ENCODE data around the gene MCF2L. TPM values are rescaled to one million over a fixed set of nuclear protein-coding genes. Genes with fewer than 3 reads are reported as not detected.

Gene MCF2L
- total RNA-seq, 1 donor from 2014 or later: 5.6 TPM

- H3K36me3 Mint-ChIP-seq (ENCODE audit: unreplicated experiment): no peaks in the 10 kb centered on the region
- DNase-seq (ENCODE audit: extremely low spot score, unreplicated experiment): no peak
- H3K9me3 Mint-ChIP-seq (ENCODE audit: unreplicated experiment): no peaks in the 10 kb centered on the region
- no peak overlapping the region for H3K27ac Mint-ChIP-seq (ENCODE audit: unreplicated experiment)
- no peaks in the 10 kb centered on the region for H3K4me1 Mint-ChIP-seq (ENCODE audit: unreplicated experiment)
- peaks cover 16% of the 10 kb centered on the region for H3K27me3 Mint-ChIP-seq (ENCODE audit: unreplicated experiment)
- H3K4me3 Mint-ChIP-seq (ENCODE audit: unreplicated experiment): no peak overlapping the region
- TF ChIP-seq CTCF (IDR thresholded peaks at IDR 0.05): no peak
Measured at GRCh38 chr13:113044391-113045114, 75.5 kb downstream of the MCF2L start.

GRCh38 chr13:113045251-113046127, 76.5 kb downstream of the MCF2L start:
- no peak for DNase-seq (ENCODE audit: extremely low spot score, unreplicated experiment)
- Mint-ChIP-seq H3K9me3 (ENCODE audit: unreplicated experiment) (no peaks in the 10 kb centered on the region), H3K4me3 (ENCODE audit: unreplicated experiment) (no peak overlapping the region), H3K27ac (ENCODE audit: unreplicated experiment) (no peak overlapping the region), H3K36me3 (ENCODE audit: unreplicated experiment) (no peaks in the 10 kb centered on the region), H3K4me1 (ENCODE audit: unreplicated experiment) (no peaks in the 10 kb centered on the region), H3K27me3 (ENCODE audit: unreplicated experiment) (peaks cover 16% of the 10 kb centered on the region)
- TF ChIP-seq CTCF (IDR thresholded peaks at IDR 0.05): no peak

- Mint-ChIP-seq H3K27me3 (ENCODE audit: unreplicated experiment) (peaks cover 16% of the 10 kb centered on the region), H3K9me3 (ENCODE audit: unreplicated experiment) (no peaks in the 10 kb centered on the region), H3K36me3 (ENCODE audit: unreplicated experiment) (no peaks in the 10 kb centered on the region), H3K4me3 (ENCODE audit: unreplicated experiment) (no peak overlapping the region), H3K4me1 (ENCODE audit: unreplicated experiment) (no peaks in the 10 kb centered on the region), H3K27ac (ENCODE audit: unreplicated experiment) (no peak overlapping the region)
- TF ChIP-seq CTCF (IDR thresholded peaks at IDR 0.05): no peak
- no peak for DNase-seq (ENCODE audit: extremely low spot score, unreplicated experiment)
Measured at GRCh38 chr13:113046128-113046882, 77.3 kb downstream of the MCF2L start.

- Mint-ChIP-seq H3K27ac (ENCODE audit: unreplicated experiment) (no peak overlapping the region), H3K27me3 (ENCODE audit: unreplicated experiment) (peaks cover 16% of the 10 kb centered on the region), H3K9me3 (ENCODE audit: unreplicated experiment) (no peaks in the 10 kb centered on the region), H3K36me3 (ENCODE audit: unreplicated experiment) (no peaks in the 10 kb centered on the region), H3K4me3 (ENCODE audit: unreplicated experiment) (no peak overlapping the region), H3K4me1 (ENCODE audit: unreplicated experiment) (no peaks in the 10 kb centered on the region)
- TF ChIP-seq CTCF (IDR thresholded peaks at IDR 0.05): no peak
- DNase-seq (ENCODE audit: extremely low spot score, unreplicated experiment): no peak
Measured at GRCh38 chr13:113046883-113047244, 77.8 kb downstream of the MCF2L start.

Data from osteocyte (in vitro differentiated cells).